Adrenal gland (tissue), 12 donors: ENCODE results near the gene KRT76. TPM values are rescaled to one million over a fixed set of nuclear protein-coding genes. Genes with fewer than 3 reads are reported as not detected.

Experiments
- DNase-seq, 7 donors: peaks; one replicate each; pipeline ENCODE4 v3.0.0-alpha.2; 2019 to 2020
- H3K27ac ChIP-seq, 5 donors: fragments of 200-600 bp; sonication (generic) in 4 of 5; 1 replicate in 3 of 5; 2 replicates in 2 of 5; pipeline versions ENCODE4 v1.5.1 to v1.8.0; 2016 to 2020; ENCODE audit warnings: mild to moderate bottlenecking in 1 of 5
- H3K27me3 ChIP-seq: fragments of 200-600 bp; 2 replicates; pipeline ENCODE4 v1.8.0; 2021
- H3K36me3 ChIP-seq, 2 donors: fragments of 200-600 bp; replicated peaks in 1 of 2; 1 replicate in 1 of 2; 2 replicates in 1 of 2; pipeline versions ENCODE4 v1.5.1 to v1.8.0; 2018 to 2022
- H3K4me1 ChIP-seq, 2 donors: fragments of 200-600 bp; replicated peaks in 1 of 2; 1 replicate in 1 of 2; 2 replicates in 1 of 2; pipeline versions ENCODE4 v1.5.1 to v1.8.0; 2018 to 2021
- H3K4me3 ChIP-seq, 4 donors: fragments of 200-600 bp; sonication (generic) in 3 of 4; one replicate each; pipeline ENCODE4 v1.5.1; 2016 to 2018
- H3K9me3 ChIP-seq, 3 donors: fragments of 200-600 bp; sonication (generic) in 1 of 3; replicated peaks in 1 of 3; 1 replicate in 2 of 3; 2 replicates in 1 of 3; pipeline versions ENCODE4 v1.5.1 to v1.8.0; 2016 to 2021
- POLR2A ChIP-seq, 2 donors: fragments of 450-650 bp; IDR thresholded peaks; one replicate each; pipeline ENCODE4 v1.6.1; 2017; ENCODE audit warnings: antibody characterized with exemption in 2 of 2, mild to moderate bottlenecking in 2 of 2, moderate library complexity in 1 of 2
- WGBS, 4 donors: extraction: QIAGEN DNeasy Blood & Tissue Kit in 2 of 4; methylation state at CpG; one replicate each; pipeline versions ENCODE4 v1.1.5 to v1.1.7; 2013 to 2017; 5-methylcytosine and 5-hydroxymethylcytosine counted together
- intact Hi-C, 2 donors: fragments of 100-400 bp; cut with DNase I; formaldehyde crosslinking; loops; one replicate each; pipeline versions ENCODE4 v1.14.1 to v1.15.0; 2022 to 2023
- polyA plus RNA-seq, 3 donors: library from polyadenylated mRNA; stranded (reverse); fragments of 200-250 nt in 2 of 3; fragments of 350-450 nt in 1 of 3; fragmentation: Illumina TruSeq in 1 of 3; extraction: RNeasy Lipid Tissue Mini Kit (QIAGEN cat#74804) in 1 of 3; gene quantifications; one replicate each; pipeline ENCODE4 v1.2.3, GENCODE V29; 2013 to 2014
- total RNA-seq, 9 donors: library from RNA; depleted of rRNA in 4 of 9; stranded (reverse); fragments of >200 nt in 4 of 9; fragments of 120-200 nt in 1 of 9; fragmentation: NEBNext Ultra II Directional in 1 of 9; extraction: Animal tissue kit (Norgen Biotek cat#: 25700) in 1 of 9; gene quantifications; one replicate each; pipeline versions ENCODE4 v1.1.0 to v1.2.4, GENCODE V29; 2013 to 2023
- TF ChIP-seq, protein P1 (sequence below), 6 experiments: fragments of 450-650 bp in 4 of 6; fragments of 200-600 bp in 2 of 6; sonication (generic) in 1 of 6; IDR thresholded peaks; 1 replicate in 5 of 6; 2 replicates in 1 of 6; pipeline versions ENCODE4 v1.5.1 to v1.8.0; 2016 to 2021; ENCODE audit warnings: antibody characterized with exemption in 6 of 6, mild to moderate bottlenecking in 2 of 6, moderate library complexity in 1 of 6
- donor health status: healthy with polysubstance abuse.
- donor health status: Bipolar disorder and iron deficiency.
- donor health status: DM: yes; HTN: yes; CAD: no.
- donor health status: DM: no; HTN: no; CAD: no.
- donor health status: DM: no; HTN: no; CAD: no.
- donor health status: DM: yes; HTN: yes; CAD: no.

Gene KRT76
- total and polyA plus RNA-seq, 12 donors = not detected

DNA sequence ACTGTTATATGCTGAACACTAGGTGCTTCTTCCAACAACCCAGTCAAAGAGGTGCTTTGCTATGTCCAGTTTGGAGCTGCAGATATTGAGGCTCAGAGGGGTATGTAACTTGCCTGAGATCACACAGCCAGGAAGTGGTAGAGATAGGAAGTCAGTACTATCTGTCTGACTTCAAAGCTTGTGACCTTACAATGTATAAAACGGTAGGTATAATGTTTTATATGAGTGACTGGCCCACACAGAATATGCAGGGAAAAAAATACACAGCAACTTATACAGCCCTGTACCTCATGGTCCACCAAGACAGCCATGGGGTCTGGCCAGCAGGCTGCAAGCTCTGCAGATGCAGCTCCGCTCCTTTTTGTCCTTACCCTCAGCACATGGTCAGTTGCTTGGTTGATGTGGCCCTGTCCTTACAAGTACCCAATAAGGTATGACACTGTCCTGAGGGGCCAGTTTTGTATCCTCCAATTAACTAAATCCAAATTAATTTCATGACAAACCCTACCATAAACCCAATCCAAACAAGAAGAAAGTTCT is 40.6 kb upstream of the KRT76 start:
- peaks cover 10% of the 10 kb centered on the region for H3K27me3 ChIP-seq
- intact Hi-C loops = no loop called here
- H3K36me3 ChIP-seq = no peaks in the 10 kb centered on the region
- H3K9me3 ChIP-seq = no peaks in the 10 kb centered on the region
- no peak for DNase-seq
- H3K4me1 ChIP-seq = no peaks in the 10 kb centered on the region
- H3K4me3 ChIP-seq = no peak overlapping the region
- TF ChIP-seq, protein P1, sequence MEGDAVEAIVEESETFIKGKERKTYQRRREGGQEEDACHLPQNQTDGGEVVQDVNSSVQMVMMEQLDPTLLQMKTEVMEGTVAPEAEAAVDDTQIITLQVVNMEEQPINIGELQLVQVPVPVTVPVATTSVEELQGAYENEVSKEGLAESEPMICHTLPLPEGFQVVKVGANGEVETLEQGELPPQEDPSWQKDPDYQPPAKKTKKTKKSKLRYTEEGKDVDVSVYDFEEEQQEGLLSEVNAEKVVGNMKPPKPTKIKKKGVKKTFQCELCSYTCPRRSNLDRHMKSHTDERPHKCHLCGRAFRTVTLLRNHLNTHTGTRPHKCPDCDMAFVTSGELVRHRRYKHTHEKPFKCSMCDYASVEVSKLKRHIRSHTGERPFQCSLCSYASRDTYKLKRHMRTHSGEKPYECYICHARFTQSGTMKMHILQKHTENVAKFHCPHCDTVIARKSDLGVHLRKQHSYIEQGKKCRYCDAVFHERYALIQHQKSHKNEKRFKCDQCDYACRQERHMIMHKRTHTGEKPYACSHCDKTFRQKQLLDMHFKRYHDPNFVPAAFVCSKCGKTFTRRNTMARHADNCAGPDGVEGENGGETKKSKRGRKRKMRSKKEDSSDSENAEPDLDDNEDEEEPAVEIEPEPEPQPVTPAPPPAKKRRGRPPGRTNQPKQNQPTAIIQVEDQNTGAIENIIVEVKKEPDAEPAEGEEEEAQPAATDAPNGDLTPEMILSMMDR (IDR thresholded peaks at IDR 0.05) = no peak
- no peak for TF ChIP-seq POLR2A (IDR thresholded peaks at IDR 0.05)
- no peak overlapping the region for H3K27ac ChIP-seq
- 52 to 69% (median 67%) methylated on average over 2 of the region's 2 CpGs for WGBS, 4 donors

DNA sequence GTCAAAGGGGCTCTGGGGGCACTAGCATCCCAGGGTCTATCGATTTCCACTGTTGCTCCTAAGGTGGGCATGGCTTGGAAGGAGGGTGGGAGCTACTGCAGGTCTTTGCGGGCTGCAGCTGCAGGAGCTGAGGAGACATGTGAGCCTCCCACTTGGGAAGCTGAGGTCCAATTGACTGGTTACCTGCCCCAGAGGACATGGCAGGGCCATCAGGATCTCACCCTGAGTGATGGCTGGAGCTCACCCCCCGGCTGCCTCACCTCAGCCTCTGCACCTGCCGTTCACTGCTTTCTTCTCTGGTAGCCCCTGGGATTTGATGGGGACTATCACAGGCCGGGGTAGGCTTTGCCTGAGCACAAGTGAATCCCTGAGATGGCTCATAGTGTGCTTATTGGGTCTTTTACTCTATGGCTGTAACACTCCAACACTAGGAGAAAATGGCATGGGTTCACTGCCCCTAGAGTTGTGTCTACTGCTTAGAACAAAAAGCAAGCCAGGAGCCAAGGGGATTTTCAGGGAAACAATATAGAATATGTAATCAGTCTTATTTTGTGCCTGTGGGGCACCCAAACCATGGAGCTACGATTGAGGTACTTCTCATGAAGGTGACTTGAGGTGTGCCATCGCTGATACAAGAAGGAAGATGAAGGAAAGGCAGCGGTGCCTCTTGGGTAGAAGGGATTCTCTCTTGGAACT is 40.0 kb upstream of the KRT76 start:
- no peak overlapping the region for H3K27ac ChIP-seq
- intact Hi-C loops = no loop called here
- no peaks in the 10 kb centered on the region for H3K4me1 ChIP-seq
- H3K4me3 ChIP-seq = no peak overlapping the region
- peaks cover 10% of the 10 kb centered on the region for H3K27me3 ChIP-seq
- TF ChIP-seq, protein P1 (IDR thresholded peaks at IDR 0.05) = no peak
- TF ChIP-seq POLR2A (IDR thresholded peaks at IDR 0.05) = no peak
- no peaks in the 10 kb centered on the region for H3K9me3 ChIP-seq
- 75 to 83% (median 79%) methylated on average over 6 to 8 of the region's 8 CpGs for WGBS, 4 donors
- H3K36me3 ChIP-seq = no peaks in the 10 kb centered on the region
- no peak for DNase-seq

DNA sequence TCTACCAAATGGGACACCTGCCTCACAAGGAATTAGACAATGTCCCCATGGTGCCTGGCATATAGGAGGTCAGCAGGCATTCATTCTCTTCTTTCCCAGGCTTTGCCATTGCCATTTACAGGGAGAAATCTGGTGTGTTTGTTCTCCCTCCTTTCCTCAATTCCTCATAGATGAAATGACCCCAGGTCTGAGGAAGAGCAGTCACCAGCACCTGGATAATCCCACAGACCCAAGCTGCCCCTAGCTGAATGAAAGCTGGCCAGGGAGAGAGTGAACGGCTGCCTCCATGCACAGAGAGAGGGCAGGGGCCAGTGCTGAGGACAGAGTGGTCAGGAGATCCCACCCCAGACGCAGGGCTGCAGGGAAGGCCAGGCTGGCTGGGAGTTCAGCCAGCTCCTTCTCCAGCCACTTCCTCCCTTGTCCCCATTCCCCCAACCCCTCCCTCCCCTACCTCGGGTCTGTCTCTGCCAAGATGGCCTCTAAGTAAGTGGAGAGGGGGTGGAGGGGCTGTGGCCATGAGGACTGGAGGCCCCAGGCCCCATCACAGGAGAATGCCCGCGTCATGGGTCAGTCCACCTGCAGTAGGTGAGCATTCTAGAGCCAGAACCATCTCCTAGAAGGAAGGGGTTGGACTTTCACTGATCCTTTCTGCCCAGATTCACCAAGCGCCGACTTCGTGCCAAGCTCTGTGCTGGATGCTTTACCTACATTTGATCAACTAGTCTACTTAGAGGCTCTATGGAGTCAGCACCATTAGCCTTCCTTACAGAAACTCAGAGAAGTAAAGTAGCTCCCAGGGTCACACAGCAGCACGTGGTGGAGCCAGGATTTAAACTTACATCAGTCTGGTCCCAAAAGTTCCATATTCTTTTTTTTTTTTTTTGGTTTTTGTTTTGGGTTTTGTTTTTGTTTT is 38.8 kb upstream of the KRT76 start:
- TF ChIP-seq, protein P1 (IDR thresholded peaks at IDR 0.05) = no peak
- no peak for TF ChIP-seq POLR2A (IDR thresholded peaks at IDR 0.05)
- H3K9me3 ChIP-seq = no peaks in the 10 kb centered on the region
- WGBS, 4 donors = 65 to 87% (median 73%) methylated on average over 5 to 9 of the region's 9 CpGs
- intact Hi-C loops = no loop called here
- peaks cover 10% of the 10 kb centered on the region for H3K27me3 ChIP-seq
- H3K36me3 ChIP-seq = no peaks in the 10 kb centered on the region
- H3K4me3 ChIP-seq = no peak overlapping the region
- DNase-seq = no peak
- no peaks in the 10 kb centered on the region for H3K4me1 ChIP-seq
- H3K27ac ChIP-seq = no peak overlapping the region

DNA sequence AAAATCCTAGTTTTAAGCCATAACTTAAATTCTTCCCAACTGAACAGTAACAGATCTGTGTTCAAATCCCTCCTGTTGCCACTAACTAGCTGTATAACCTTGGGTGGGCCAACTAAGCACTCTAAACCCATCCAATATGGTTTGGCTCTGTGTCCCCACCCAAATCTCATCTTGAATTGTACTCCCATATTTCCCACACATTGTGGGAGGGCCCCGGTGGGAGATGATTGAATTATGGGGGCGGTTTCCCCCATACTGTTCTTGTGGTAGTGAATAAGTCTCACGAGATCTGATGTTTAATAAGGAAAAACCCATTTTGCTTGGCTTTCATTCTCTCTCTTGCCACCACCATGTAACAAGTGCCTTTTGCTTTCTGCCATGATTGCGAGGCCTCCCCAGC is 38.0 kb upstream of the KRT76 start:
- no peak for DNase-seq
- TF ChIP-seq POLR2A (IDR thresholded peaks at IDR 0.05) = no peak
- TF ChIP-seq, protein P1 (IDR thresholded peaks at IDR 0.05) = no peak

More for the DNA sequence above, 38.0 kb upstream of the KRT76 start:
- 86 to 91% (median 90%) methylated on average over 4 of the region's 4 CpGs for WGBS, 4 donors
- Histone ChIP-seq H3K27me3 (peaks cover 10% of the 10 kb centered on the region), H3K9me3 (no peaks in the 10 kb centered on the region), H3K36me3 (no peaks in the 10 kb centered on the region), H3K4me1 (no peaks in the 10 kb centered on the region), H3K27ac (no peak overlapping the region), H3K4me3 (no peak overlapping the region)
- intact Hi-C loops = no loop called here
